Endodermal cell (in vitro differentiated cells): ENCODE measurements around the gene HLA-C. TPM values are rescaled to one million over a fixed set of nuclear protein-coding genes. Genes with fewer than 3 reads are reported as not detected.
A peak's percentile ranks its signal among the peaks of the same experiment; 100 is the strongest.

Experiments used
- DNase-seq: peaks from one replicate; pipeline ENCODE4 v3.0.0-alpha.2; 2017
- H3K27ac ChIP-seq: 2 replicates; pipeline ENCODE4 v1.5.1; 2013; ENCODE audit warnings: mild to moderate bottlenecking, low read depth, low read length, moderate library complexity
- H3K27me3 ChIP-seq: 2 replicates; pipeline ENCODE4 v1.6.1; 2013; ENCODE audit warnings: mild to moderate bottlenecking, low read length, moderate library complexity; ENCODE audit not compliant: insufficient read depth, control insufficient read depth, poor library complexity, severe bottlenecking
- H3K36me3 ChIP-seq: 2 replicates; pipeline ENCODE4 v1.7.0; 2013; ENCODE audit warnings: mild to moderate bottlenecking, low read length, moderate library complexity; ENCODE audit not compliant: control insufficient read depth, insufficient read depth
- H3K4me1 ChIP-seq: one replicate; pipeline ENCODE4 v1.7.0; 2013; ENCODE audit warnings: low read length; ENCODE audit not compliant: control insufficient read depth, insufficient read depth
- H3K4me3 ChIP-seq: 2 replicates; pipeline ENCODE4 v1.5.1; 2013; ENCODE audit warnings: mild to moderate bottlenecking, low read length, moderate library complexity
- H3K9ac ChIP-seq: 2 replicates; pipeline ENCODE4 v1.6.1; 2013; ENCODE audit warnings: mild to moderate bottlenecking, low read length, moderate library complexity; ENCODE audit not compliant: poor library complexity, severe bottlenecking; ENCODE audit errors: extremely low read depth
- H3K9me3 ChIP-seq: 2 replicates; pipeline ENCODE4 v1.6.1; 2013; ENCODE audit warnings: mild to moderate bottlenecking, low read length, moderate library complexity; ENCODE audit not compliant: control insufficient read depth
- H3K27ac Mint-ChIP-seq: 2 replicates; pipeline ENCODE4 v1.8.0; 2020; ENCODE audit warnings: mixed read lengths
- H3K27me3 Mint-ChIP-seq: 2 replicates; pipeline ENCODE4 v1.8.0; 2021; ENCODE audit warnings: mild to moderate bottlenecking, mixed read lengths; ENCODE audit not compliant: insufficient read depth
- H3K36me3 Mint-ChIP-seq: 2 replicates; pipeline ENCODE4 v1.8.0; 2020; ENCODE audit warnings: low read depth, mixed read lengths
- H3K4me1 Mint-ChIP-seq: 2 replicates; pipeline ENCODE4 v1.8.0; 2020; ENCODE audit warnings: mixed read lengths
- H3K4me3 Mint-ChIP-seq: 2 replicates; pipeline ENCODE4 v1.8.0; 2020; ENCODE audit warnings: mild to moderate bottlenecking, moderate library complexity, mixed read lengths
- H3K9me3 Mint-ChIP-seq: 2 replicates; pipeline ENCODE4 v1.8.0; 2020; ENCODE audit warnings: mild to moderate bottlenecking, mixed read lengths
- WGBS, 2 experiments: methylation state at CpG; one replicate each; pipeline versions ENCODE4 v1.1.5 to v1.1.7; 2013; ENCODE audit warnings: missing lambda C conversion rate in 2 of 2, mixed read lengths in 1 of 2; ENCODE audit not compliant: insufficient coverage in 1 of 2, insufficient read length in 1 of 2; 5-methylcytosine and 5-hydroxymethylcytosine counted together
- total RNA-seq, 2 donors: library from RNA; stranded (reverse); fragmentation: NEBNext Ultra II Directional in 1 of 2; extraction: Animal tissue kit (Norgen Biotek cat#: 25700) in 1 of 2; gene quantifications; 2 replicates in 1 of 2; 3 replicates in 1 of 2; pipeline ENCODE4 v1.2.1, GENCODE V29; 2021
- TF ChIP-seq, protein P1 (sequence below): fragments of 200-600 bp; sonication (generic); conservative IDR thresholded peaks from 2 replicates; pipeline ENCODE4 v1.5.0; 2021; ENCODE audit warnings: antibody characterized with exemption, mild to moderate bottlenecking

The HLA-C gene
- total RNA-seq, 2 donors from 2014 or later = 248 to 442 TPM

DNA sequence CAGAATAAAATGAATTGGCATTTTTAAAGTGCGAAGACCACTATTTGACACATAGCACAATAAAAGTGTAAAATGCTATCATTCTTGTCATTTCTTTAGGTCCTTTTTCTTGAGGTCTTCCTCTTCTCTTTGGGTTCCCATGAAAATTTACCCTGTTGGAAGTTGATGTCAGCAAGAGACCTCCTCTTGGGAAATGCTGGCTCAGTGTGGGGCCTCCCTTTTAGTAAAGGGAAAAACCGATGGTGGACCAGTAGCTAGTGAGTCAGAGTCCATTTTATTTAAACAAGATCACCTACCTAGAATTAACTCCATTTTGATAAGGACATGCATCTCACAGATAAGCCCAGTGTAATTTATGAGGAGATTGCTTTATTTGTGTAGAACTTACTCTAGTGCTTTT, 37.7 kb upstream of the HLA-C start:
- peaks cover 32% of the 10 kb centered on the region for H3K27me3 Mint-ChIP-seq
- 83 to 100% methylated on average over 1 to 2 of the region's 2 CpGs for WGBS, 2 experiments
- H3K4me3 Mint-ChIP-seq = no peak overlapping the region

DNA sequence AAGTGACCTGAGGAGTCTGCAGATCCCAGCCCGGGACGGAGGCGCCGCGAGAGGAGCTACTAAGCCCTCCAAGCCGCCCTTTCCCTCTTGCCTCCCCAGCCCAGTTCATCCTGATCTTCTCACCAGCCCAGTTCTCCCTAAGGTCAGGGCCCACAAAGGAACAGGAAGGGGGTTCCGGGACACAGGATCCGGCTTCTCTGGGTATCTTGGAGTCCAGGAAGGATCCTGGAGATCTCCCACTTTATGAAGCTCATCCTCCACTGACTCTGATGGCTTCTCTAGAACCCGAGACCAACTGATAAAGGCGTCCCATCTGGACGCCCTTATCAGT, 36.9 kb upstream of the HLA-C start:
- no peaks in the 10 kb centered on the region for H3K9me3 ChIP-seq
- H3K36me3 Mint-ChIP-seq = no peaks in the 10 kb centered on the region
- H3K36me3 ChIP-seq = no peaks in the 10 kb centered on the region
- no peaks in the 10 kb centered on the region for H3K9me3 Mint-ChIP-seq
- H3K4me3 ChIP-seq = no peak overlapping the region
- no peaks in the 10 kb centered on the region for H3K4me1 ChIP-seq
- H3K4me1 Mint-ChIP-seq = no peaks in the 10 kb centered on the region
- H3K4me3 Mint-ChIP-seq = peak overlapping the region; percentile 57
- H3K27me3 ChIP-seq = peaks cover 51% of the 10 kb centered on the region
- 69 to 92% methylated on average over 4 to 11 of the region's 11 CpGs for WGBS, 2 experiments
- peaks cover 30% of the 10 kb centered on the region for H3K27me3 Mint-ChIP-seq
- TF ChIP-seq, protein P1, sequence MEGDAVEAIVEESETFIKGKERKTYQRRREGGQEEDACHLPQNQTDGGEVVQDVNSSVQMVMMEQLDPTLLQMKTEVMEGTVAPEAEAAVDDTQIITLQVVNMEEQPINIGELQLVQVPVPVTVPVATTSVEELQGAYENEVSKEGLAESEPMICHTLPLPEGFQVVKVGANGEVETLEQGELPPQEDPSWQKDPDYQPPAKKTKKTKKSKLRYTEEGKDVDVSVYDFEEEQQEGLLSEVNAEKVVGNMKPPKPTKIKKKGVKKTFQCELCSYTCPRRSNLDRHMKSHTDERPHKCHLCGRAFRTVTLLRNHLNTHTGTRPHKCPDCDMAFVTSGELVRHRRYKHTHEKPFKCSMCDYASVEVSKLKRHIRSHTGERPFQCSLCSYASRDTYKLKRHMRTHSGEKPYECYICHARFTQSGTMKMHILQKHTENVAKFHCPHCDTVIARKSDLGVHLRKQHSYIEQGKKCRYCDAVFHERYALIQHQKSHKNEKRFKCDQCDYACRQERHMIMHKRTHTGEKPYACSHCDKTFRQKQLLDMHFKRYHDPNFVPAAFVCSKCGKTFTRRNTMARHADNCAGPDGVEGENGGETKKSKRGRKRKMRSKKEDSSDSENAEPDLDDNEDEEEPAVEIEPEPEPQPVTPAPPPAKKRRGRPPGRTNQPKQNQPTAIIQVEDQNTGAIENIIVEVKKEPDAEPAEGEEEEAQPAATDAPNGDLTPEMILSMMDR = no peak
- no peak overlapping the region for H3K27ac ChIP-seq
- DNase-seq = no peak
- H3K27ac Mint-ChIP-seq = no peak overlapping the region
- no peak overlapping the region for H3K9ac ChIP-seq

More for the DNA sequence above, 37.7 kb upstream of the HLA-C start:
- no peaks in the 10 kb centered on the region for H3K36me3 ChIP-seq
- Mint-ChIP-seq H3K9me3 (no peaks in the 10 kb centered on the region), H3K4me1 (no peaks in the 10 kb centered on the region), H3K27ac (no peak overlapping the region), H3K36me3 (no peaks in the 10 kb centered on the region)
- H3K9ac ChIP-seq = no peak overlapping the region
- H3K4me1 ChIP-seq = no peaks in the 10 kb centered on the region
- H3K9me3 ChIP-seq = no peaks in the 10 kb centered on the region
- no peak overlapping the region for H3K27ac ChIP-seq
- DNase-seq = no peak
- TF ChIP-seq, protein P1 = no peak
- peaks cover 46% of the 10 kb centered on the region for H3K27me3 ChIP-seq
- no peak overlapping the region for H3K4me3 ChIP-seq

DNA sequence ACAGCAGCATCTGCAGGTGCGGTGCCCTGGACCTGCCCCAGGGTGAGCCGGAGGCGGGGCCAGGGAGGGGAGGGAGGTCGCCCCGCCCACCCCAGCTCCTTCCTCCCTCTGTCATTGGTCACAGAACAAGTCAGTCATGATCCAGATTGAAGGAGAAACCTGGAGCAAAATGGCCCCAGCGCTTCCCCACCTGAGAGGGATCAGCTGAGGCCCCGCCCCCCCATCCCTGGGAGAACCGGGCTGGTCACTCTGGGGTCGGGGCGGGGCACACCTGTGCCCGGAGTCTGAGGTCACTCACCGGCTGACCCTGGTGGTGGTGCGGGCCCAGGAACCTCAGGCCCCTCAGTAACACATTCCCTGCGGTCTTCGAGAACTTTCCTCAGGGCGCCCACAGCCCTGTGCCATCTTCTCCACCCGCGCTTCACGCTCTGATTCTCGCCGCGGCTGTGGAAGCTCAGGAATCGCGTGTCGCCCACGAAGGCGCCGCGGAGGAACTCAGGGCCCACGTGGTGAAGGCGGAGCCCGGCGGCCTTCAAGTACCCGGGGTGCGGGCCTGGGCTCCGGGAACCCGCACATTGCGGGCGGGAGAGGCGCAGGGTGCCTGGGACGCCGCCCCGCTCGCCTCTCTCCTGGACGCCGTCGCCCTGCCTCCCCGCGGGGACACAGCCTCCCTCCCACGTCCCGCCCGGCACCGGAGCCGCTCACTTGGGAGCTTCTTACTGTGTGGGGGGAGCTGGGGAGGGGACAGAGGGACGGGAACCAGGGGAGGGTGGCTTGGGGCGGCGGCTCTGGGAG, 36.4 kb upstream of the HLA-C start:
- 38 to 51% methylated on average over 23 to 57 of the region's 57 CpGs for WGBS, 2 experiments
- Mint-ChIP-seq H3K4me3 (peak overlapping the region; percentile 57), H3K9me3 (no peaks in the 10 kb centered on the region), H3K27me3 (peaks cover 35% of the 10 kb centered on the region), H3K4me1 (no peaks in the 10 kb centered on the region), H3K36me3 (no peaks in the 10 kb centered on the region), H3K27ac (no peak overlapping the region)
- Histone ChIP-seq H3K9me3 (no peaks in the 10 kb centered on the region), H3K9ac (no peak overlapping the region), H3K36me3 (no peaks in the 10 kb centered on the region), H3K27ac (no peak overlapping the region), H3K27me3 (peaks cover 55% of the 10 kb centered on the region), H3K4me3 (no peak overlapping the region), H3K4me1 (no peaks in the 10 kb centered on the region)
- DNase-seq = peak; percentile 83
- TF ChIP-seq, protein P1 = no peak
